SU-DHL-6 (cell line): Measurements from ENCODE around the gene MPO.

ENCODE experiments used
- EZH2phosphoT487 ChIP-seq: fragments of 200-600 bp; sonication (generic), shearing (Covaris generic); conservative IDR thresholded peaks from 2 replicates; pipeline ENCODE4 v1.6.1; 2018; ENCODE audit warnings: mild to moderate bottlenecking, antibody characterized with exemption, low read length, moderate library complexity, mixed read lengths
- TF ChIP-seq, protein P1 (sequence below): fragments of 200-600 bp; sonication (generic); IDR thresholded peaks from one replicate; pipeline ENCODE4 v1.5.1; 2017; ENCODE audit warnings: antibody characterized with exemption, mild to moderate bottlenecking, low read length, moderate library complexity; ENCODE audit not compliant: insufficient read depth, poor library complexity, severe bottlenecking

- TF ChIP-seq, protein P1, sequence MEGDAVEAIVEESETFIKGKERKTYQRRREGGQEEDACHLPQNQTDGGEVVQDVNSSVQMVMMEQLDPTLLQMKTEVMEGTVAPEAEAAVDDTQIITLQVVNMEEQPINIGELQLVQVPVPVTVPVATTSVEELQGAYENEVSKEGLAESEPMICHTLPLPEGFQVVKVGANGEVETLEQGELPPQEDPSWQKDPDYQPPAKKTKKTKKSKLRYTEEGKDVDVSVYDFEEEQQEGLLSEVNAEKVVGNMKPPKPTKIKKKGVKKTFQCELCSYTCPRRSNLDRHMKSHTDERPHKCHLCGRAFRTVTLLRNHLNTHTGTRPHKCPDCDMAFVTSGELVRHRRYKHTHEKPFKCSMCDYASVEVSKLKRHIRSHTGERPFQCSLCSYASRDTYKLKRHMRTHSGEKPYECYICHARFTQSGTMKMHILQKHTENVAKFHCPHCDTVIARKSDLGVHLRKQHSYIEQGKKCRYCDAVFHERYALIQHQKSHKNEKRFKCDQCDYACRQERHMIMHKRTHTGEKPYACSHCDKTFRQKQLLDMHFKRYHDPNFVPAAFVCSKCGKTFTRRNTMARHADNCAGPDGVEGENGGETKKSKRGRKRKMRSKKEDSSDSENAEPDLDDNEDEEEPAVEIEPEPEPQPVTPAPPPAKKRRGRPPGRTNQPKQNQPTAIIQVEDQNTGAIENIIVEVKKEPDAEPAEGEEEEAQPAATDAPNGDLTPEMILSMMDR = no peak
- no peak for TF ChIP-seq EZH2phosphoT487
Observed at GRCh38 chr17:58307468-58308172, 26.9 kb upstream of the MPO start.
